ENCODE measurements around the gene PRR35. TPM values are rescaled to one million over a fixed set of nuclear protein-coding genes. Genes with fewer than 3 reads are reported as not detected.

Gene PRR35
- total and polyA plus RNA-seq, 8 donors = 0.06 TPM; not detected in 7

DNA sequence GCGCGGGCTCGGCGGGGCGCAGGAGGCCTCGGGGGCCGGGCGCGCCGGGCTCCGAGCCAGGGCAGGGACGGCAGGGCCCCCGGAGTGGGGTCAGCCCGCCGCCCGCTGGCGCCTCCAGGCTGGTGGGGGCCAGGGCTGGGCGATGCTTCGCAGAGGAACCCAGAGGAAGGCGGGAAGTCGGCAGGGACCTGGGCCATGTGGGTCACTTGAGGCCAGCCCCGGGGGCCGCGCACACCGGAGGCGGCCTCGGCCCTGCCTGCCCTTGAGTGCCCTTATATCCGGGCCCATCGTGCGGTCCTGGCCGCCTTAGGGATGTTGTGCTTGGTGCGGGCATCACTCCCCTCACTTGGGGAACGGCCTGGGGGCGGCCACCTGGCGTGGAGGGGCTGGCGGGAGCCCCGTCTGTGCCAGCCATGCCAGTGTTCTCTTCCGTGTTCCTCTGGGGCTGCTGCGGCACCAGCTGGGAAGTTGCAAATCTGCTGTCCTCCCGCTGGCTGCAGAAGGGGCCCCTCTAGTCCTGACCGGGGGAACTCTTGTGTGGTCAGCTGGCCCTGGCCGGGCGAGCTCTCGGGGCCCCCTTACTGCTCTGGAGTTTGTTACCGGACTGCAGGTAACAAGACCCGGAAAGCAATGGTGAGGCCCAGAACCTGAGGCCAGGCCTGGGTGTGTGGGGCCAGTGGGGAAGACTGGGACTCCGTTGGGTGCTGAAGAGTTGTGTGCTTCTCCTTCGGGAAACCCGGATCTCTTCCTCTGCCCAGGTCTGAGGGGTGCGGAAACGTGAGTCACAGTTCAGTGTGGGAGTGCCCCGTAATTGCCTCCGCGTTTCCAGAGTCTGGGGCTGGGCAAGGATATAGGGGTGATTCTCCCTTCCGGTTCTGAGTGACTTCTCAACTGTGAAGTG, 31.8 kb upstream of the PRR35 start:
- no peaks in the 10 kb centered on the region for H3K27me3 ChIP-seq
- DNase-seq = peak in 2 of 4 donors; percentile 13 to 58
- no peak for TF ChIP-seq CTCF (IDR thresholded peaks at IDR 0.05)
- H3K9me3 ChIP-seq = no peaks in the 10 kb centered on the region
- H3K36me3 ChIP-seq = peaks cover 0 to 8% of the 10 kb centered on the region in 2 donors
- intact Hi-C loops (cut with DNase I) = no loop called here
- peak overlapping the region; percentile 59 to 83 for H3K27ac ChIP-seq
- ATAC-seq = peak; percentile 15
- H3K4me3 ChIP-seq = peak overlapping the region; percentile 61 to 88
- H3K4me1 ChIP-seq = peaks cover 21 to 47% of the 10 kb centered on the region in 2 donors

- DNase-seq (no peak), ATAC-seq (no peak)
- Histone ChIP-seq H3K4me3 (peak overlapping the region; percentile 61 to 88), H3K9me3 (no peaks in the 10 kb centered on the region), H3K36me3 (peaks cover 0 to 11% of the 10 kb centered on the region in 2 donors), H3K27me3 (no peaks in the 10 kb centered on the region), H3K4me1 (peaks cover 21 to 47% of the 10 kb centered on the region in 2 donors), H3K27ac (peak overlapping the region; percentile 26 to 83)
- no peak for TF ChIP-seq CTCF (IDR thresholded peaks at IDR 0.05)
- intact Hi-C loops (cut with DNase I) = no loop called here
Observed at GRCh38 chr16:529012-529575, 31.1 kb upstream of the PRR35 start.

GRCh38 chr16:530111-530817, 29.9 kb upstream of the PRR35 start:
- no peak for DNase-seq
- intact Hi-C loops (cut with DNase I) = no loop called here
- Histone ChIP-seq H3K27me3 (no peaks in the 10 kb centered on the region), H3K9me3 (no peaks in the 10 kb centered on the region), H3K27ac (no peak overlapping the region), H3K36me3 (peaks cover 0 to 23% of the 10 kb centered on the region in 2 donors), H3K4me1 (peaks cover 21 to 44% of the 10 kb centered on the region in 2 donors), H3K4me3 (no peak overlapping the region)
- ATAC-seq = no peak
- no peak for TF ChIP-seq CTCF (IDR thresholded peaks at IDR 0.05)

- peaks cover 11 to 36% of the 10 kb centered on the region in 2 donors for H3K4me1 ChIP-seq
- H3K27ac ChIP-seq = no peak overlapping the region
- no peaks in the 10 kb centered on the region for H3K27me3 ChIP-seq
- no peaks in the 10 kb centered on the region for H3K9me3 ChIP-seq
- TF ChIP-seq CTCF (IDR thresholded peaks at IDR 0.05) = no peak
- peaks cover 0 to 33% of the 10 kb centered on the region in 2 donors for H3K36me3 ChIP-seq
- ATAC-seq (no peak), DNase-seq (no peak)
- H3K4me3 ChIP-seq = no peak overlapping the region
- intact Hi-C loops (cut with DNase I) = no loop called here
Observed at GRCh38 chr16:531494-532125, 28.6 kb upstream of the PRR35 start.
